ENCODE measurements around the gene DGKB.

The DGKB gene

DNA sequence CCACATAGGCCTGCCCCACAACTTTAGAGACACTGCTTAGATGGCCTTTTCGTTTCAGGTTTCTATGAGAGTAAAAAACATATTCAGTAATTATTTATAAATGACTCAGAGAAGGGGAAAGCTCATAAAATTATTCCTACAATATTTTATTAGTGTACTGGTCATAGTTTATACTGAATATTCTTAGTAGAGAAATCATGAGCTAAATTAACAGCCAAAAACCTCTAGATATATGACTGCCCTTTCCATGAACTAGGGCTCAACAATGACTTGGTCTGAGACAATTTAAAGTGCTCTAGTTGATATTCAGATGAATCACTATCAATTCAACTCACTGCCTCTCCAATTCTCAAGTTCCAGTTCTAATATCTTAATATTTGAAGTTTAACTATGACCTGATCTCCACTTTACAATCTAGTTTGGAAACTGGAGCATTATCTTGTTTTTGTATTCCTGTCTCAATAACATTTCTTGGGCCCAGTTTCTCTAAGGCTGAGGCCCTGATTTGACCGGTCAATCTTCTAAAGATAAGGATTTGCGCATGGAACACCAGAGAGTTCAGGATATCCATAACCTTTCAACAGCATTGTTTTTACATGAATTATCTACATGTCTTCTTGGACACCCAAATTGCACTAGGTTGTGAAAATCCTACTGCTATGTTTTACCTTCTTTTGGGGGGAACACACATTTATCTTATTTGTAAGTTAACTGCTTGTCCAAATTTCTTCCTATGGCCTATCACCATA lies 141.6 kb downstream of the DGKB start:
- DNase-seq (ENCODE audit: low read depth, low spot score) = no peak

DNA sequence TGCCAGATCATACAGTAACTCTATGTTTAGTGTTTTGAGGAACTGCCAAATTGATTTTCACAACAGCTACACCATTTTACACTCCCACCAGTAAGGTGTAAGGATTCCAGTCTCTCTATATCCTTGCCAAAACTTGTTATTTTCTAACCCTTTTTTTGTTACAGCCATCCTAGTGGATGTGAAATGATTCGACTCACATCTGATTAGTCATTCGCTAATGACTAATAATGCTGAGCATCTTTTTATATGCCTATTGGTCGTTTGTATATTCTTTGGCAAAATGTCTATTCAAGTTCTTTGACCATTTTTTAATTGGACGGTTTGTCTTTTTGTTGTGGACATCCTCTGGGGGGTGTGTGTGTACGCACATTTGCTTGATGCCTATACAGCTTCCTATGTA lies 142.8 kb downstream of the DGKB start:
- no peak for DNase-seq (ENCODE audit: low read depth, low spot score)

DNA sequence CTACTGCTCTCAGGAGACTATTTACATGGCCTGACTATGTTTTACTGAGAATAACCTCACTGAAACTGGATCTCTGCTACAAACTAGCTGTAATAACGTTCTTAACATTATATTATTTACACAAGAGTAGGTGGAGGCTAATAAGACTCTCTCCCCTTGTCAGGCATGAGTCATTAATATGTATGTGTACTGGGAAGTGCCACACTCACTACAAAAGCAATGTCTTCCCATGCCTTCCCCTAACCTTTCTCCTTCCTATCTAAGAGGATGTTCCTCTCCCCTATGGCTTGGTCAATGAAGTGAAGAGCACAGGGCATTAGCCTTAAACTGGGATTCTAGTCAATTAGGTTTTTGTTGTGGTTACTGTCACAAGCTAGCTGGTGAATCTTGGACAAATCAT lies 147.9 kb downstream of the DGKB start:
- no peak for DNase-seq (ENCODE audit: low read depth, low spot score)

DNA sequence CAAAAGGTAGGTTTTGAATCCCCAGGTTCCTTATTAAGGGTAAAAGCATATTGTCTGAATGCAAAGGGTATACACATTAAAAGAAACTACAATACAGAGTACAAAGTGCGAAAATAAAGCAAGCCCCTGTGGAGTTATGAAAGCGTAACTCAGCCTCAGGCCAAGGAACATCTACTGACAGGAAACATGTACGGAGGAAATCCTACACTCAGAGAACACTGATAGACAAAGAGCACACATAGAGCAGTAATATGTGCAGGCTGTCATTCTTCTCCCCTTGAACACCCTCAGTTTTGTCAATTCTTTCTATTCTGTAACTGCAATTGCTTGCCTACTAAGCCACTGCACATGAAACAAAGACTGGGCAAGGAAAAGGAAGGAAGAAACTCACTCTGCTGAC lies 150.2 kb downstream of the DGKB start:
- DNase-seq (ENCODE audit: low read depth, low spot score) = no peak

DNA sequence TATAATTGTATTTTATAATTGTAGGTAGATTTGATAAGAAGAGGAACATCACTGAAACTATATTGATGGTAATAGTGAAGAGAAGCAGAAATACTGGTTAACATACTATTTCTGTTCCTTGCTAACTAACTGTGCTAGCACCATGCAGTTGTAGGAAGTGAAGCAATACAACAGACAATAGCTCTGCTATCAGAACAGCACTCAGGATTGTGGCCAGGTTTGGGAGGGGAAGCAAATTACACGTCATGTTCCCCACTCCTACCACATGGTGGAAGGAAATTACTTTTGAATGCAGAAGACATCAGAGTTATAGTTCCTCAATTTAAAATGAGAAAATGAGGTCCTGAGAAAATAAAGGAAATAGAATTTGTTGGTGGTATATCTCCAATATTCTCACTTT lies 151.1 kb downstream of the DGKB start:
- DNase-seq (ENCODE audit: low read depth, low spot score) = no peak

DNA sequence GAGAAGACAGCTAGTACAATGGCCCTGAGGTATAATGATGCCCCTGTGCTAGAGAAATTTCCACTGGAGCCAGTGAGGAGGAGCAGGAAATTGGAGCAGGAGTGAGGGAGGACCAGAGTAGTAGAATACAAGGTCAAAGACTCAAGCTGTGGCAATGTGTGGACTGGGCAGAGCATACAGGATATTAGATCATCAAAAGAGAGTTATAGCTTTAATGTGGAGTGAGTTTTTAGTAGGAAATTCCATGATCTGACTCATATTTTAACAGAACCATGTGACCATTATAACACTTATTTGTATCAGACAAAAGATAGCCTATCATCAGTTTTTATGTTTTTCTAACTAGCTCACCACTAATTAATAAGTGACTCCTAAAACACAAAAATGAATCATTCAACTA lies 154.1 kb downstream of the DGKB start:
- DNase-seq (ENCODE audit: low read depth, low spot score) = no peak

DNA sequence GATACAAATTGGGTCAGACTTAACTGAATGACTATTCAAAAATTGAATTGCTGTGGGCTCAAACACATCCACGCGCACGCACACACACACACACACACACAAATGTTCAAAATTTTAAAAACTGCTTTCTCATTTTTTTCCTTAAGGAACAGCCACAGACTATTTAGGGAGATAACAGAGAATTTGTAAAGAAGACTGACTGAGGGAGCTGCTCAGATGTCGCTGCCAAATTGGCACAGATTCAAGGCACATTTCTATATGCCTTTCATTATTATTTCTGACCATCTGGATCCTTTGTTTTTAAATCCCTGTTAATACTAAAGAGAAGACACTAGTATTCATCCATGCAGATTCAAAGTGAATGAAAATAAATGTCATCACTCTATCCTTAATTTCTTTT lies 154.8 kb downstream of the DGKB start:
- no peak for DNase-seq (ENCODE audit: low read depth, low spot score)

DNA sequence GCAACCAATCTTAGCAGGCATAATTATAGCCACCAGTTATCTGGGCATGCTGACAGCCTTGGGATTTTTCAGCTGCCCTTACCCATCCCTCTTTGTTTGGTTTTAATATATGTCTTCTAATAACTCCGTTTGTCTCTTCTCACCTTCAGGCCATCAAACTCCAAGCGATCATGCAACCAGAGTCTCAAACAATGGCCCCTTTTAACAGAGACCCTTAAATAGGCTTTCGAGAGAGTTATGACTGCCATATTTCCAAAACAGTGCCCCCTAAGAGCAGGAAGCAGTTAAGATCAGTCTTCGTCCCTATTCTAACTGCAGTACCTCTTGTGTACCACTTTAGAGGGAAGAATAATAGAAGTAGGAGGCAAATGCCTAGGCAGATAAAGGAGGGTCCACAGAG lies 157.5 kb downstream of the DGKB start:
- no peak for DNase-seq (ENCODE audit: low read depth, low spot score)

DNA sequence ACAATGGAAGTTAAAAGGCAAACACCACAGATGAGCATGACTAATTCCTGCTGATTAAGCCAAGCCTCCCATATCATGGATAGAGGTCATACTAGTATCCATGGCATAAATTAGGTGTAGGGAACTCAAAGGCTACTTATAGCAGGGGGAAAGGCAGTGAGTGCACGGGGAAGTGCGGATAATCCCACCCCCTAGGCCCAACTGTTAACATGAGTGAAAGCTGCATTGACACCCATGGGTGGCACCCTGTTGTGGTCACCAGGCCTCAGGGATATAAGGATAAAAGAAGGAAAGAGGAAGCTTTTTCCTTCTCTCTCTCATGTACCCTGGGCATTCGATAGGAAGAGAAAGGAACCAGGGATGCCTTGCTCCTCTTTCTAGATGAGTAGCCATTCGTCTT lies 161.9 kb downstream of the DGKB start:
- DNase-seq (ENCODE audit: low read depth, low spot score) = no peak

DNA sequence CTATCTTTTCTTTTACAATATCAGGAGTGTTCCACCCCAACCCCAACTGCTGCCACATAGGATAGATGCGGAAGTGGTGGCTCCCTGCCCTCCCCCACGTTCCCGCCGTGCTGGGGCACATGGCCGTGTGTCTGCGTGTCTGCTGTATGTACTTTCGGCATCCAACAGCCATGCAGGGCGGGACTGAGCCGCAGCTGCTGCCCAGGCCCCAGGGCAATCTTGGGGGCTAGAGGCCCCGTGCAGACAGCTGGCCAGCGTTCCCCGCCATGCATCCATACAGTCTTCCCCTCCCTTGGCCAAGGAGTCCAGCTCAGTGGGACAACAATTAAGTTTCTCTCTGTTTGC lies 162.7 kb downstream of the DGKB start:
- no peak for DNase-seq (ENCODE audit: low read depth, low spot score)

DNA sequence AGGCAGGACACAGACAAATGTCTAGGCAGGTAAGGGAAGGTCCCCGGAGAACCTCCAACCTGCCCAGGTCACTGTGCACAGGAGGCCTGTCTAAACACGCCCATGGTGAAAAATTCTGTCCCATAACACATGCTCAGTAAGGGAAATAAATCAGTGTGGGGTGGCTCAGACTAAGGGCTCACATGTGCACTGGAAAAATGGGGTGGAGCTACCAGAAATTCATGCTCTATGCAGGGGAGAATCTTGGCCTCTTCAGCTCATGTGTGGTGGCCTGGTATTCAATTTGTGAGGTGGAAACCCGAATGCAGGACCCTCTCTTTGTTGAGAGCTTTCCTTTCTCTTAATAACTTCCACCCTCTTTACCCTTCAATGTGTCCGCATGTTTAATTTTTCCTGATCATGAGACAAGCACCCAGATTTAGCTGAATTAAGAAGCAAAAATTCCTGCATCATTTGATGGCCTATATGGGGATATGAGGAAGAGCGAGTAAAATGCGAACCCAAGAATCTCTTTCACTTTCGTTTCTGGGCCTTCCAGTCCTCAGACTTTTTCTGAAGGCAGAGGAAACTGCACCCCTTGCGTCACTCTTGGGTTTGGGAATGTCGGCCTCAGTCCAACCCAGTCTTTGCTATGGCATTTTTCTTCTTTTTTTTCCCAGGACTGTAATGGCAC lies 163.2 kb downstream of the DGKB start:
- DNase-seq (ENCODE audit: low read depth, low spot score) = no peak

DNA sequence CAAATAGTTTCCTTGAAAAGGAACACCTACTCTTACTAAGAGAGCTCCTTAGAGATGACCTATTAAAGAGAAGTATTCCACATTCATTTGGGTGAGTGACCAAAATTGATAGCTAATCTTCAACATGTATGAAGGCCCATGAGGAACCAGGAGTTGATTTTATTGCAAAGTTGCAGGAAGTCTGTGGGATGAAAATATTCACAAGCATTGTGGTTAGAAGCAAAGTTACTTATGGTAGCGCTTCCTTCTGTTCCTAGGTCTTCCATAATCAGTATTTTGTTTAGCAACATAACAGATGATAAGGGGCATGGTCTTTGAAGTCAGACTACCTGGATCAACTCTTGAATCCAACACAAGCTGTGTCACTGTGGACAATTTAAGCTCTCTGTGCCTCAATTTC lies 164.5 kb downstream of the DGKB start:
- no peak for DNase-seq (ENCODE audit: low read depth, low spot score)

DNA sequence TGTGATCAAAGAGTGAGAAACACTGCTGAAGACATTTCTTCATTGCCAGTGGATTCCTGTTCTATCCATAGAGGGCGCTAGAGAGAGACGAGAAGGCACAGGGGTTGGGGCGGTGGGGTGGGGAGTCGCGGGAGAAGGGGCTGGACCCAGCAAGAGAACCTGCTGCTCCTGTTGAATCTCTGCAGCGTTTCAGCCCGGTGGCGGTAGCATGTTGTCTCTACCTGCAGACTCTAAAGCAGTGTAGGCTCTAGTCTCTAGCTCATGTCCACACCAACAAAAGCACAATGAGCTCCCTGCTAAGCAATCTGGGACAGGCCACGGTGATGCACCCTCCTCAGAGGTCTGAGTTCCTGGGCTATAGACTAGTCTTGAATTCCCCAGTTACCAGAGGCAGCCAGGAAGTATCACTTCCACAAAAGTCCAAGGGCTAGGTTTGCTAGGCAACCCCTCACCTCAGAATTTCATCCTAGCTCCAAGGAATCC lies 167.7 kb downstream of the DGKB start:
- peak; percentile 33 for DNase-seq (ENCODE audit: low read depth, low spot score)

DNA sequence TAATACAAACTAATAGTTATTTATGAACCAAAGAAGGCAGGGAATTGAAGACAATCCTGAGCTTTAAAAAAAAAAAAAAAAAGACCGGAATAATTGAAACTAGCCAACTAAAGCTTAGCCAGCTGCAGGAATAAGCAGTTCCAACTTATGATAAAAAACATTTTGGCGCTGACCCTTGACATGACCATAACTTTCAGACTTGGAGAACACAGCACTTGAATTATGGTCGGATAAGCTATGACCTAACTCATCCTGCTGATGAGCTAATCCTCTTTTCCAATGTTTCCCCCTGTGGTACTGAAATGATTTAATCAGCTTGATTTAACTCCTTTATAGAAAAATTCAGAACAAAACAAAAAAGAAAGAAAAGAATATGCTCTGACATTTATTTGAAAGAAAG lies 181.8 kb downstream of the DGKB start:
- no peak for DNase-seq (ENCODE audit: low read depth, low spot score)

DNA sequence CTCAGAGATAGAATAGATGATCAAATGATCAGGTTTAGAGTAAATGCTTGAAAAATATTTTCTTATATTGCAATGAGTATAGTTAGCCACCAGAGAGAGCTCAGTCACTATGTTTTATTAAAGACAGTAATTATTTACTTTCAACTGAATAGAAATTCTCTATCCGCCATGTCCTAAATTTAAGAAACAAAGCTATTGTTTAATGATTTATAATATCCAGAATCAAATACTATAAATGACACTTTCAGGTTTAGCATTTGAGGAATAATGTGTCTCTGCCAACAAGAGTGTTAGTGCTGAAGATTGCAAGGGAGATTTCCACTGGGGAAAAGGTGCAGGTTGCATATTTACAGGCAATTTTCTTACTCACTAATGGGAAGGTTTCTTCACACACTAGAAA lies 184.7 kb downstream of the DGKB start:
- no peak for DNase-seq (ENCODE audit: low read depth, low spot score)

DNA sequence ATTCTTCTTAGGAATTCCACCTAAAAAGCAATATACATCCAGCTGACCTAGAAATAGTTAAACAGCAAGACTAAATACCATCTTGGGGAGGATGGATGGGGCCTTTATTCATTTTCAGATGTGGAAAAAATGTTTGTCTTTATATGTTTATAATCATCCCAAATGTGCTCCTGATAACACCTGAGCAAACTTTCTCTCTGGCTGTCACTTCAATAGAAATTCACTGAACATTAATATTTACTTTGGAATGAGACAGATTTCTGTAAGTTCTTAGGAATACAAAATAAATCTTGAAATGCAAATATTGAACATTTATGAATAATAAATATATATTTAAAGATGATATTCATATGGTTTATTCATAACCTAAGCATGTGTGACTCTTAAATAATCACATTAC lies 185.4 kb downstream of the DGKB start:
- no peak for DNase-seq (ENCODE audit: low read depth, low spot score)

DNA sequence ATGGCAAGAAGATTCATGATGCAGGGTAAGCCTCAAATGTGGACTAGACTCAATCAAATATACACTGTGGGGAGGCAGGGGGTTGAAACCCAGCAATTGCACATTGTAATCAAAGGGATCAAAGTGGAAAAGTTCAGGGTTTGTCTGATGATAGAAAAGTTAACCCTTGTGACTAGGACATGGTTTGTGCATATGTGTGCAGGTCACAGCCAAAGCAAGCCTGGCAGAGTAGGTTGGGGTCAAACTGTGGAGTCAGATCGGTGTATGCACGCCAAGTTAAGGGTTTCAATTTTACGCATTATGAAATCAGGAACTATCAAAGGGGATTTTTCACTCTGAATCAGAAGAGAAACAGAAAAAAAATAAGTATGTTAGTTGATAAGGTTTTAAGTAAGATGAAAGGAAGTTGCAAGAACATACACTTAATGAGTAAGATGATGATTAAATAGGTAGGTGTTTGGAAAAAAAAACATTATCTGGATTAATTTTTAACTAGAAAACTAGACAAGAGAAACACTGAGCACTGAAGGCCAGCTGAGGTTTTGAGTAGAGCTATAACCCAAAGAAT lies 188.3 kb downstream of the DGKB start:
- no peak for DNase-seq (ENCODE audit: low read depth, low spot score)

DNA sequence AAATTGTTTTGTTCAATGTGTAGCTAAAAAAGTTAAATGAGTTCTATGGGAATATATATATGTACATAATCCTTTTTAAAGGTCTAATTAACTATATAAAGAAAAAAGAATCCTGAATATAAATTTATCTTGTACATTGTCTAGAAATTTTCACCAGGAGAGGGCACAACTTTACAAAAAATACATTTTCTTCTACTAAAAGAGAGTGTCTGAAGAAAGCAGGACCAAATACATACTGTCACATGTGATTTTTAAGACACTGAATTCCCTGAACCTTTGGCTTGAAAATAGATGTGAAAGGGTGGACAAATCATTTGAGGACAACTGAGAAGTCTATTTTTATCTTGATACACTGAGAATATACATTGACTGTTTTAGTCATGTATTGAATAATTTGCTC lies 204.3 kb downstream of the DGKB start:
- DNase-seq (ENCODE audit: low read depth, low spot score) = no peak

DNA sequence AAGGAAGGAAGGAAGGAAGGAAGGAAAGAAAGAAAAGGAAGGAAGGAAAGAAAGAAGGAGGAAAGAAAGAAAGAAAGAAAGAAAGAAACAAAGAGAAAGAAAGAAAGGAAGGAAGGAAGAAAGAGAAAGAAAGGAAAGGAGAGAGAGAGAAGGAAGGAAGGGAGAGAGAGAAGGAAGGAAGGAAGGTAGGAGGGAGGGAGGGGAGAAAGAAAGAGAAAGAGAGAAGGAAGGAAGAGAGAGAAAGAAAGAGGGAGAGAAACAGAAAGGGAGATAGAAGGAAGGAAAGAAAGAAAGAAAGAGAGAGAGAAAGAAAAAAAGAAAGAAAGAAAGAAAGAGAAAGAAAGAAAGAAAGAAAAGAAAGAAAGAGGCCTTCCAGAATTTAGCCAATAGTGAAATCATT lies 204.9 kb downstream of the DGKB start:
- DNase-seq (ENCODE audit: low read depth, low spot score) = no peak

DNA sequence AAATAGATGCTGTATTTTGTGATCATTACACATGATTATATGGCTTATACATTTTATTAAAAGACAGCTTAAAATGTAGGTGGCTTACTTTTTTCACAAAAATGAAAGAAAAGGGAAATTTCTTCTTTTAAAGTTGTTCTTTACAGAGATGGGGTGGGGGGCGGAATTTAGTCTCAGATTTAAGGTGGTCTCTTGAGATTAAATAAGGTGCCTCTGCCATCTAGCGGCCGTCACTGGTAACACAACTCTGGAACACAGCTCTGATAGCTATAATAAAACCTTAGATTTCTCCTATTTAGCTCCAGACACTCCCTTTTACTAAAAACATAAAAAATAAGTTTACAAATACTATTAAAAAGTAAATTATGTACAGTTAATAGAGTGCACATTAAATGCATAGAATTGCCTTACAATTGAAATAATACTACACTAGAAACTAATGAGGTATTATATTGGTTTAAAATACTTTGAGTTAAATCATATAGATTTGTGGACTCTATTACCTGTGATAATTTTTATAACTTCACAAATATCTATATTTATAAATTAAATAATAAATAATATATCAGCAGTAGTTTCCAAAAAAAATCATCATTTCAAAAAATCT lies 210.9 kb downstream of the DGKB start:
- DNase-seq (ENCODE audit: low read depth, low spot score) = no peak

DNA sequence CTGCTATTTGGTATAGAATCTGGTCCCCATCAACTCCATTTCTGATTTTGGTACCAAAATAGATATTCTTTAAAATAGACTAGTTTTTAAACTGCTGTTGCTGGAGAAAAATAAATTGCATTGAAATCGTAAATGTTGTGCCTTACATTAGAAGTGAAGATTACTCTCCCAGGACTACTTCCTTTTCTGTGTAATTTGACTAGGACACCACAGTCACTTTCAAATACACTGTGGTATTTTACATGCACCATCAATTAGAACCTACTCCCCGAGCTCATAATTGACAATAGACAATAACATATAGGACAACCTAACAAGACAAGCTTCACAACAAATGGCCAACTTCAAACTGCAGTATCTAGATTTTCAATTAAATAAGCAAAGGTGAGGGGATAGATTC lies 211.5 kb downstream of the DGKB start:
- DNase-seq (ENCODE audit: low read depth, low spot score) = no peak

DNA sequence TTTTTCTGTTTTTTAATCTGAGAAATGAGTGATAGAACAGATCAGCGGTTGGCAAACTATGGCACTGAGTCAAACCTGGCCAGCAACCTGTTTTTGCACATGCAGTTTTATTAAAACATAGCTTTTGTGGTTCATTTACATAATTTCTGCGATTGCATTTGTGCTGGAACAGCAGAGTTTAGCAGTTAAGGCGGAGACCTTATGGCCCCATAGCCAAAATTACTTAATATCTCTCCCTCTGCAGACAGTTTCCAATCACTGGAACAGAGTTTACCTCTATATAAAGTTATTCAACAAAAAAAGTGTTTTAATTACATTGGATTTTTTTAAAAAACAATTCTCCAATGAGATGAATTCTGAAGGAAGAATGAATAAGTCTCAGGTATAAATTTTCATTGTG lies 212.1 kb downstream of the DGKB start:
- DNase-seq (ENCODE audit: low read depth, low spot score) = no peak

DNA sequence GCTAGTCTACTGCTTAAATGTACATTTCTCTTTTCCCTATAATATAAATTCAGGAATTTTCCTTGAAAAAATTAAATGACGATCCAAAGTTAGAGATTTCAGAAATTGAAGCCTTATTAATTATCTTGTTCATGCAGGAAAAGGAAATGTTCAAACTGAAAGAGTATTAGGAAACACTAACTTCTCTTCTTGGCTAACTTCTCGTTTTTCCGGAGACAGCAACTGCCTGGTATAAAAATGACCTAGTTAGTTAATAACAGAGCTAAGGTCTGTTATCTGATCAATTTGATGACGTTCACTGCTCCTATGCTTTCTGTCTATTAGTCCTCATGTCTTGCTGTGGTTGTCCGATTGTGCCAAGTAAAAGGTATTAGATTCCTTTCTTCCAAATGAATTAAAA lies 212.5 kb downstream of the DGKB start:
- DNase-seq (ENCODE audit: low read depth, low spot score) = no peak

Measured in iPS DF 19.7 (cell line).